A673 (cell line): ENCODE data around the gene SHISA5. TPM values are rescaled to one million over a fixed set of nuclear protein-coding genes. Genes with fewer than 3 reads are reported as not detected.

Experiments used
- BruUV-seq: library from RNA; stranded (reverse); fragments of 400-500 nt; replicated peaks from 2 replicates; lab custom pipeline; 2021; lab: Mats Ljungman, UMichigan
- CTCF ChIA-PET: fragments of 300-600 bp; sonication (Branson Sonifier 250); formaldehyde crosslinking; loops from one replicate; lab custom pipeline; 2022; ENCODE audit warnings: antibody characterized with exemption; lab: Charles Lee
- POLR2A ChIA-PET: fragments of 300-600 bp; sonication (Branson Sonifier 250); formaldehyde crosslinking; loops from one replicate; lab custom pipeline; 2022; ENCODE audit warnings: antibody characterized with exemption; ENCODE audit not compliant: low non-redundant PET; lab: Charles Lee
- DNase-seq: peaks from one replicate; pipeline ENCODE4 v3.0.0-alpha.2; 2015; ENCODE audit warnings: low spot score
- H3K27ac ChIP-seq: fragments of 200-600 bp; sonication (generic); 2 replicates; pipeline ENCODE4 v1.5.1; 2016; ENCODE audit warnings: mixed run types, low read depth, mild to moderate bottlenecking, mixed read lengths, antibody characterized with exemption, low read length; ENCODE audit not compliant: poor library complexity, severe bottlenecking
- H3K27me3 ChIP-seq: fragments of 200-600 bp; sonication (generic); replicated peaks from 2 replicates; pipeline ENCODE4 v1.6.1; 2017; ENCODE audit warnings: mixed run types, low read depth, mild to moderate bottlenecking, mixed read lengths, antibody characterized with exemption, low read length; ENCODE audit not compliant: insufficient read depth, poor library complexity
- H3K36me3 ChIP-seq: fragments of 200-600 bp; sonication (generic); 2 replicates; pipeline ENCODE4 v1.6.1; 2016; ENCODE audit warnings: mixed run types, mild to moderate bottlenecking, mixed read lengths, antibody characterized with exemption, low read length; ENCODE audit not compliant: insufficient read depth, poor library complexity, severe bottlenecking
- H3K4me1 ChIP-seq: fragments of 200-600 bp; sonication (generic); 2 replicates; pipeline ENCODE4 v1.6.1; 2017; ENCODE audit warnings: mixed run types, mild to moderate bottlenecking, mixed read lengths, antibody characterized with exemption, low read length; ENCODE audit not compliant: insufficient read depth, poor library complexity, severe bottlenecking
- H3K4me3 ChIP-seq: fragments of 200-600 bp; sonication (generic); 2 replicates; pipeline ENCODE4 v1.5.1; 2016; ENCODE audit warnings: low read depth, mixed run types, mild to moderate bottlenecking, mixed read lengths, low read length; ENCODE audit not compliant: poor library complexity, severe bottlenecking
- H3K9me3 ChIP-seq: fragments of 200-600 bp; sonication (generic); 2 replicates; pipeline ENCODE4 v1.6.1; 2016; ENCODE audit warnings: mixed run types, low read depth, mild to moderate bottlenecking, mixed read lengths, antibody characterized with exemption, low read length; ENCODE audit not compliant: poor library complexity, severe bottlenecking
- EZH2 ChIP-seq: fragments of 200-600 bp; sonication (generic); IDR thresholded peaks from 2 replicates; pipeline ENCODE4 v1.6.1; 2017; ENCODE audit warnings: borderline replicate concordance, low read depth, mild to moderate bottlenecking, mixed read lengths, antibody characterized with exemption, low read length; ENCODE audit not compliant: poor library complexity, severe bottlenecking
- intact Hi-C: fragments of 100-400 bp; cut with micrococcal nuclease; formaldehyde crosslinking; loops from one replicate; pipeline ENCODE4 v1.10.0; 2022; ENCODE audit not compliant: unreplicated experiment
- total RNA-seq: library from RNA; stranded (reverse); gene quantifications from 2 replicates; pipeline ENCODE4 v1.2.3, GENCODE V29; 2021
- TF ChIP-seq, protein P1 (sequence below): fragments of 300-800, 200-600 bp; sonication (generic); conservative IDR thresholded peaks from 2 replicates; pipeline ENCODE4 v1.5.1; 2017; ENCODE audit warnings: low read depth, mild to moderate bottlenecking, antibody characterized with exemption, low read length, moderate library complexity, mixed read lengths

SHISA5 gene
- total RNA-seq, 1 experiment from 2014 or later = 61.8 TPM

DNA sequence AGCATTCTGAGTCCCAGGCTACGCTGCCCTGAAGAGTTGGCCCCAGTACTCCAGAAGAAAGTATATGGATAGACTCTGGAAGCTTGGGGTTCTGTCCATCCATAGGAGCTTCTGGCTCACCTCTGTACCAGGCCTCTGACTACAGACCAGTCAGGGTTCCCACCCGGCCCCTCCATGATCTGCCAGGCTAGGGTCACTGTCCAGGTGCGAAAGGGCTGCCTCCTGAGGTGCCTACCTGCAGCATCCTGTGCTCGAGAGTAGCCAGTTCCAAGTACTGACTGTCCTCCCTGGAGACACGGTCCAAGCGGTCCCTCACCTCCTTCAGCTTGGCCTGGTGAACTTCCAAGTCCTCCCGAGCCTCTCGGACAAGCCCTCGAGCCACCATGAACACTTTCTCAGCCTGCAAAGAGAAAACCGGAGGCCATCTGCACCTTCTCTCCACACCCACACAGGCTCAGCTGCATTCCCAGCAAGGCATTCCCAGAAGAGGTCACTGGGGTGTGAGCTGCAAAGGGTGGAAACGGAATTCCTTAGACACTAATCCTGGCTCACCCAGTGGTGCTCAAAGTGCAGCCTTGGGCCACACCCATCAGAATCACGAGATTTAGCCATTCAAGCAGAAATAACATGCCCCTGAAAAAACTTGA, 70.4 kb downstream of the SHISA5 start:
- Histone ChIP-seq H3K4me3 (no peak overlapping the region), H3K27ac (no peak overlapping the region), H3K9me3 (no peaks in the 10 kb centered on the region), H3K27me3 (no peaks in the 10 kb centered on the region), H3K4me1 (no peaks in the 10 kb centered on the region), H3K36me3 (no peaks in the 10 kb centered on the region)
- intact Hi-C loops = loop anchor here (5.0 kb wide), 1 partner anchor 161 kb away; no protein-coding TSS in a partner anchor
- BruUV-seq = no TSS peak
- no peak for DNase-seq
- no peak for TF ChIP-seq EZH2
- TF ChIP-seq, protein P1, sequence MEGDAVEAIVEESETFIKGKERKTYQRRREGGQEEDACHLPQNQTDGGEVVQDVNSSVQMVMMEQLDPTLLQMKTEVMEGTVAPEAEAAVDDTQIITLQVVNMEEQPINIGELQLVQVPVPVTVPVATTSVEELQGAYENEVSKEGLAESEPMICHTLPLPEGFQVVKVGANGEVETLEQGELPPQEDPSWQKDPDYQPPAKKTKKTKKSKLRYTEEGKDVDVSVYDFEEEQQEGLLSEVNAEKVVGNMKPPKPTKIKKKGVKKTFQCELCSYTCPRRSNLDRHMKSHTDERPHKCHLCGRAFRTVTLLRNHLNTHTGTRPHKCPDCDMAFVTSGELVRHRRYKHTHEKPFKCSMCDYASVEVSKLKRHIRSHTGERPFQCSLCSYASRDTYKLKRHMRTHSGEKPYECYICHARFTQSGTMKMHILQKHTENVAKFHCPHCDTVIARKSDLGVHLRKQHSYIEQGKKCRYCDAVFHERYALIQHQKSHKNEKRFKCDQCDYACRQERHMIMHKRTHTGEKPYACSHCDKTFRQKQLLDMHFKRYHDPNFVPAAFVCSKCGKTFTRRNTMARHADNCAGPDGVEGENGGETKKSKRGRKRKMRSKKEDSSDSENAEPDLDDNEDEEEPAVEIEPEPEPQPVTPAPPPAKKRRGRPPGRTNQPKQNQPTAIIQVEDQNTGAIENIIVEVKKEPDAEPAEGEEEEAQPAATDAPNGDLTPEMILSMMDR = no peak
- CTCF ChIA-PET = interaction anchor here (0.6 to 1.7 kb wide), 3 partner anchors 12 to 239 kb away, joined by 3 to 6 read pairs (median 3); no protein-coding TSS in a partner anchor
- POLR2A ChIA-PET = no interaction called here

DNA sequence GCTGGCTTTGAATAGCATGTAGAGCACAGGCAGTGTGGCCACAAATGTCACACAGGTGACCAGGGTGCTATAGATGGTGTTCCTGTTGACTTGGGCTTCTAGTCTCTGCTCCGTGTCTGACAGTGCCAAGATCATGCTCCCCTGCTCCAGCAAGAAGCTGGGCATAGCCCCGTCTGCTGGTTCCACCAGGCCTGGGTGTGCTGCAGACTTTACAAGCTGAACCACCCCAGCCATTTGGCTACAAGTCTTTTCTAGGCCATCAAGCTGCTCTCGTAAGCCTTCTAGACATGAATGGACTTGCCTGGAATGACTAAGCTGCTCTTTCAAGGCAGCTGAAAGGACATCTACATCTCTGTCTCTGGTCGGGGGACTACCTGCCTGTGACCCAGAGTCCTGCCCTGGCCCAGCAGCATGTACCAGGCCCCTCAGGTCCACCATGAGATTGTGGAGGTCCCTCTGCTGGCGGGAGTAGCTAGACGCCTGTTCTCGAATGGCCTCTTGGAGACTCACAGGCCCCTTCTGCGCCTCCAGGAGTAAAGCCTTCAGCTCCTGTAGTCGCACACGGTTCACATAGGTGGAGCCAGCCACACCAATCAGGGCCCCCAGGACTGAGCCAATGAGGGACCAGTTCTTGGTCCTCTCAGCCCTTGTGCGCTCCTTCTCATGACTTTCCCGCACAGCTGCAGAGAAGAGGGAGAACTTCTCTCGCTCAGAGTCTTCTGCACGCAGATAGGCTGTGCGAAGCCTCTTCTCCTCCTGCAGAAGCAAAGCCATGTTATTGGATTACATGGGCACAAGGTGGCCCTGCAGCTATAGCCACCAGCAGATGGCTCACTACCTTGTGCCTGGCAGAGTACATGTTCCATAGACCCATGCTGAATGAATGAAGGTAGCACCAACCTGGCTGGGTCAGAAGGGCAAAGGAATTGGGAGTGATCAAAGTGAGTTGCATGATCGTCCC, 71.3 kb downstream of the SHISA5 start:
- DNase-seq = peak; percentile 6
- H3K4me3 ChIP-seq = no peak overlapping the region
- intact Hi-C loops = loop anchor here (5.0 kb wide), 1 partner anchor 160 kb away; no protein-coding TSS in a partner anchor
- peaks cover 7% of the 10 kb centered on the region for H3K4me1 ChIP-seq
- no peaks in the 10 kb centered on the region for H3K27me3 ChIP-seq
- no TSS peak for BruUV-seq
- ChIA-PET CTCF (interaction anchor here (0.6 to 1.7 kb wide), 2 partner anchors 32 to 903 kb away, joined by 3 to 6 read pairs; no protein-coding TSS in a partner anchor), POLR2A (no interaction called here)
- H3K9me3 ChIP-seq = no peaks in the 10 kb centered on the region
- H3K27ac ChIP-seq = no peak overlapping the region
- H3K36me3 ChIP-seq = no peaks in the 10 kb centered on the region
- TF ChIP-seq, protein P1 = peak; percentile 22; the same call in 1 of the 2 replicates
- TF ChIP-seq EZH2 = no peak

DNA sequence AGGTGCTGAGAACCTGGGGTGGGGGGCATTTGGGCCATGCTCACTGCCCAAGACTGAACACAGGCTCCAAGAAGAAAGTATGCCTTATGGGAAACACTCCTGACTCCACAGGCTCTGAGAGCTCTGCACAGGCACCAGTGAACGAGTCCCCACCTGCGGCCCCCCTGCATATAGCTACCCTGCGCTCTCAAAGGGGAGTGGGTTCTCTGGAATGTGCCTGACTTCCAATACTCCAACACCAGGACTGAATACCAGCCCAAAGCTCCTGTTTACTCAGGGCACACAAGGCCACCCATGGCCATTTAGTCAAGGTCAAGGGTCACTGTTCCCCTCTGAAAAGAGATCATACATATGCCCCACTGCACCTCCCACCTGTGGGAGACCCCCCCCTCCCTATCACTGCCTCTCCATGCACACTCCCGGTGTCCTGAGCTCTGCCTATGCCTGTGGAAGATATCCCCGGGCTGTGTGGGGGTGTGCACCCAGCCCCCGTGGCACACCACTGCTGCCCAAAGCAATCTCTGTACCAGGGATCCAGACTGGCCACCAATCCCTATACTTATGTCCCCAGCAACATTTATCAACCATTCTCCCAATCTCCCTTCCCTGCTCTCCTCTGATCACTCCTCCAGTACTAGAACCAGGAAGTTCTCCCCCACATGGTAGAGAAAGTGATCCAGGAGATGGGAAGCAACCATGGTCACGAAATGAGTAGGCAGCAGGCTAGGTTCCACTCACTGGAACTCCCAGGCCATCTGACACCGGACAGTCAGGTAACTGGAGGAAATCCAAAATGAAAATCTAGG, 72.5 kb downstream of the SHISA5 start:
- Histone ChIP-seq H3K4me3 (no peak overlapping the region), H3K36me3 (no peaks in the 10 kb centered on the region), H3K27ac (no peak overlapping the region), H3K4me1 (peaks cover 7% of the 10 kb centered on the region), H3K27me3 (no peaks in the 10 kb centered on the region), H3K9me3 (no peaks in the 10 kb centered on the region)
- BruUV-seq = no TSS peak
- ChIA-PET CTCF (no interaction called here), POLR2A (interaction anchor here (0.6 kb wide), 1 partner anchor 191 kb away, joined by 3 read pairs; no protein-coding TSS in a partner anchor)
- intact Hi-C loops = loop anchor here (5.0 kb wide), 1 partner anchor 159 kb away; no protein-coding TSS in a partner anchor
- no peak for TF ChIP-seq EZH2
- TF ChIP-seq, protein P1 = no peak
- no peak for DNase-seq
